ENCODE data around the gene ZNF121.

GRCh38 chr19:9621156-9622037, 37.1 kb upstream of the ZNF121 start, which contains the start of gene ZNF561:
- TF ChIP-seq, protein P1, sequence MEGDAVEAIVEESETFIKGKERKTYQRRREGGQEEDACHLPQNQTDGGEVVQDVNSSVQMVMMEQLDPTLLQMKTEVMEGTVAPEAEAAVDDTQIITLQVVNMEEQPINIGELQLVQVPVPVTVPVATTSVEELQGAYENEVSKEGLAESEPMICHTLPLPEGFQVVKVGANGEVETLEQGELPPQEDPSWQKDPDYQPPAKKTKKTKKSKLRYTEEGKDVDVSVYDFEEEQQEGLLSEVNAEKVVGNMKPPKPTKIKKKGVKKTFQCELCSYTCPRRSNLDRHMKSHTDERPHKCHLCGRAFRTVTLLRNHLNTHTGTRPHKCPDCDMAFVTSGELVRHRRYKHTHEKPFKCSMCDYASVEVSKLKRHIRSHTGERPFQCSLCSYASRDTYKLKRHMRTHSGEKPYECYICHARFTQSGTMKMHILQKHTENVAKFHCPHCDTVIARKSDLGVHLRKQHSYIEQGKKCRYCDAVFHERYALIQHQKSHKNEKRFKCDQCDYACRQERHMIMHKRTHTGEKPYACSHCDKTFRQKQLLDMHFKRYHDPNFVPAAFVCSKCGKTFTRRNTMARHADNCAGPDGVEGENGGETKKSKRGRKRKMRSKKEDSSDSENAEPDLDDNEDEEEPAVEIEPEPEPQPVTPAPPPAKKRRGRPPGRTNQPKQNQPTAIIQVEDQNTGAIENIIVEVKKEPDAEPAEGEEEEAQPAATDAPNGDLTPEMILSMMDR (IDR thresholded peaks at IDR 0.05; ENCODE audit: borderline replicate concordance, extremely low read depth, low read length, poor library complexity, severe bottlenecking), result no peak
- no peak for TF ChIP-seq EZH2 (IDR thresholded peaks at IDR 0.05; ENCODE audit: borderline replicate concordance, low read depth, low read length, severe bottlenecking)

Data from DND-41 (cell line).